ENCODE measurements around the gene ABCC1.
A peak's percentile ranks its signal among the peaks of the same experiment; 100 is the strongest.

DNA sequence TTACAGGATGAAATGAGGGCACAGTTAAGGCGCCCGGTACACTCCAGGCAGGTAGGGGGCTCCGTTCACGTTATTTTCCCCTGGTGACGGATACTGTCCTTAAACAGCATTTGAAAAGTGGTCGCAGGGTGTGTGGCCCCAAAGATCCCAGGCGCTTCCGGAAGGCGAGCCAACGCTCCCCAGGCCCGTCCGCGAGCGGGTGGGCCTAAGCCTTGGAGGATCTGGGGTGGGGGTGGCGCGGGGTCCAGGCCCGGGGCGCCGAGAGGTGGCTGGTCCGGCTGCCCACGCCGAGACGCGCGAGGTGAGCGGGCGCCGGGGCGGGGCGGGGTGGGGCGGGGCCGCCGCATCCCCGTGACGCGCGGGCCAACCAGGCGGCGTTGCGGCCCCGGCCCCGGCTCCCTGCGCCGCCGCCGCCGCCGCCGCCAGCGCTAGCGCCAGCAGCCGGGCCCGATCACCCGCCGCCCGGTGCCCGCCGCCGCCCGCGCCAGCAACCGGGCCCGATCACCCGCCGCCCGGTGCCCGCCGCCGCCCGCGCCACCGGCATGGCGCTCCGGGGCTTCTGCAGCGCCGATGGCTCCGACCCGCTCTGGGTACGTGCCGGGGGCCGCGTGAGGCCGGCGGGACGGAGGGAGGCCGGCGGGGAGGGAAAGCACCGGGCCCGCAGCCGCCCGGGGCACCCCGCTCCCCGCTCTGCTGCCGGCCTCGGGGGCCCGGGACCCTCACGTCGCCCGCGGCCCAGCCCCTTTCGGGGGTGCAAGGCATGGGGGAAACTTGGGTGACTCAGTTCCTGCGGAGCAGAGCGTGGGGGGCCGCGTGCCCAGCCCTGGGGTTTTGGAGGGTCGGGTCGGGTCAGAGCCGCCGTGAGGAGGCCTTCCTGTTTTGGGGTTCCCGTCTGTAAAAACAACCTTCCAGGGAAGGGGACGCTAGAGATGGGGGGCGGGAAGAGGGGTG lies at the start of gene ABCC1:
- TF ChIP-seq TCF12 (IDR thresholded peaks at IDR 0.05) (no peak), TEAD4 (IDR thresholded peaks at IDR 0.05; ENCODE audit: borderline replicate concordance, insufficient read depth) (no peak), NFIC (IDR thresholded peaks at IDR 0.05; ENCODE audit: borderline replicate concordance) (no peak), EZH2phosphoT487 (IDR thresholded peaks at IDR 0.05; ENCODE audit: borderline replicate concordance, low read depth) (no peak), RXRA (IDR thresholded peaks at IDR 0.05; ENCODE audit: borderline replicate concordance, low read depth) (no peak), POLR2AphosphoS5 (IDR thresholded peaks at IDR 0.05; ENCODE audit: low read depth, low read length) (no peak), JUND (IDR thresholded peaks at IDR 0.05) (no peak), GABPA (IDR thresholded peaks at IDR 0.05; ENCODE audit: low read depth) (no peak), FOXJ3 (CRISPR knock-in tag; IDR thresholded peaks at IDR 0.05) (no peak), EP300 (IDR thresholded peaks at IDR 0.05; ENCODE audit: borderline replicate concordance in 1 of 2, low read depth in 1 of 2, low read length in 1 of 2) (no peak)
- TF ChIP-seq, protein P1, sequence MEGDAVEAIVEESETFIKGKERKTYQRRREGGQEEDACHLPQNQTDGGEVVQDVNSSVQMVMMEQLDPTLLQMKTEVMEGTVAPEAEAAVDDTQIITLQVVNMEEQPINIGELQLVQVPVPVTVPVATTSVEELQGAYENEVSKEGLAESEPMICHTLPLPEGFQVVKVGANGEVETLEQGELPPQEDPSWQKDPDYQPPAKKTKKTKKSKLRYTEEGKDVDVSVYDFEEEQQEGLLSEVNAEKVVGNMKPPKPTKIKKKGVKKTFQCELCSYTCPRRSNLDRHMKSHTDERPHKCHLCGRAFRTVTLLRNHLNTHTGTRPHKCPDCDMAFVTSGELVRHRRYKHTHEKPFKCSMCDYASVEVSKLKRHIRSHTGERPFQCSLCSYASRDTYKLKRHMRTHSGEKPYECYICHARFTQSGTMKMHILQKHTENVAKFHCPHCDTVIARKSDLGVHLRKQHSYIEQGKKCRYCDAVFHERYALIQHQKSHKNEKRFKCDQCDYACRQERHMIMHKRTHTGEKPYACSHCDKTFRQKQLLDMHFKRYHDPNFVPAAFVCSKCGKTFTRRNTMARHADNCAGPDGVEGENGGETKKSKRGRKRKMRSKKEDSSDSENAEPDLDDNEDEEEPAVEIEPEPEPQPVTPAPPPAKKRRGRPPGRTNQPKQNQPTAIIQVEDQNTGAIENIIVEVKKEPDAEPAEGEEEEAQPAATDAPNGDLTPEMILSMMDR (IDR thresholded peaks at IDR 0.05), result 0 out of 2 replicates have a peak, but pooled peaks have one; percentile 8
- TF ChIP-seq, protein P2, sequence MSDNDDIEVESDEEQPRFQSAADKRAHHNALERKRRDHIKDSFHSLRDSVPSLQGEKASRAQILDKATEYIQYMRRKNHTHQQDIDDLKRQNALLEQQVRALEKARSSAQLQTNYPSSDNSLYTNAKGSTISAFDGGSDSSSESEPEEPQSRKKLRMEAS (IDR thresholded peaks at IDR 0.05; ENCODE audit: low read depth), result no peak

All from SK-N-SH (cell line).